Measurements from ENCODE around the gene ALOXE3. TPM values are rescaled to one million over a fixed set of nuclear protein-coding genes. Genes with fewer than 3 reads are reported as not detected.
A peak's percentile ranks its signal among the peaks of the same experiment; 100 is the strongest.

ALOXE3 gene
- total and polyA plus RNA-seq, 2 experiments from 2014 or later = 0.10 to 0.27 TPM

- peaks cover 41% of the 10 kb centered on the region for H3K4me1 Mint-ChIP-seq
- H2AFZ ChIP-seq = peak overlapping the region; percentile 73
These were observed 45.0 kb upstream of the ALOXE3 start for GRCh38 chr17:8162997-8163977.

More at GRCh38 chr17:8162997-8163977, 45.0 kb upstream of the ALOXE3 start:
- DNase-seq (ENCODE audit: low spot score) (peak; percentile 89), ATAC-seq (peak; percentile 70)
- Mint-ChIP-seq H3K27ac (peak overlapping the region; percentile 99), H3K27me3 (ENCODE audit: insufficient read depth, low read depth, poor library complexity) (peaks cover 21% of the 10 kb centered on the region), H3K9me3 (no peaks in the 10 kb centered on the region), H3K4me3 (peak overlapping the region; percentile 92), H3K36me3 (ENCODE audit: low read depth) (peaks cover 25% of the 10 kb centered on the region)
- Histone ChIP-seq H3K27me3 (ENCODE audit: insufficient read depth) (no peaks in the 10 kb centered on the region), H3K4me2 (peak overlapping the region; percentile 93), H3K27ac (ENCODE audit: low read depth) (peak overlapping the region; percentile 100), H4K20me1 (replicated peaks; ENCODE audit: insufficient read depth) (peaks cover 5% of the 10 kb centered on the region), H3K4me3 (peak overlapping the region; percentile 96), H3K4me1 (ENCODE audit: insufficient read depth) (peaks cover 25% of the 10 kb centered on the region), H3K36me3 (ENCODE audit: insufficient read depth) (peaks cover 5% of the 10 kb centered on the region; the same call in 1 of the 2 replicates), H3K79me2 (replicated peaks; ENCODE audit: insufficient read depth) (peaks cover 12% of the 10 kb centered on the region; the same call in 1 of the 2 replicates), H3F3A (replicated peaks; ENCODE audit: low read depth) (peaks cover 18% of the 10 kb centered on the region; the same call in 1 of the 2 replicates), H3K9me2 (ENCODE audit: insufficient read depth) (no peaks in the 10 kb centered on the region)
- TF ChIP-seq CTCF (conservative IDR thresholded peaks at IDR 0.05; ENCODE audit: low read depth in 2 of 2) (no peak), ZNF462 (CRISPR knock-in tag; IDR thresholded peaks at IDR 0.05) (no peak), STAT1 (IDR thresholded peaks at IDR 0.05; ENCODE audit: unreplicated experiment) (no peak), CREB1 (CRISPR knock-in tag; IDR thresholded peaks at IDR 0.05; ENCODE audit: low read depth) (peak; percentile 38; the same call in 1 of the 2 replicates), EZH2 (IDR thresholded peaks at IDR 0.05; ENCODE audit: low read depth, unreplicated experiment) (no peak), ZNF331 (CRISPR knock-in tag; IDR thresholded peaks at IDR 0.05; ENCODE audit: low read depth) (no peak), POLR2AphosphoS5 (IDR thresholded peaks at IDR 0.05; ENCODE audit: low read depth) (peak; percentile 84), ETS1 (IDR thresholded peaks at IDR 0.05) (peak; percentile 6; the same call in 1 of the 2 replicates)

Data from GM23338 (cell line).